Neural progenitor cell (in vitro differentiated cells): ENCODE data around the gene ELFN1.
A peak's percentile ranks its signal among the peaks of the same experiment; 100 is the strongest.

Experiments
- EZH2 ChIP-seq: fragments of 200-600 bp; sonication (generic); IDR thresholded peaks from 2 replicates; pipeline ENCODE4 v1.6.1; 2017; ENCODE audit warnings: antibody characterized with exemption, mild to moderate bottlenecking, moderate library complexity
- TF ChIP-seq, protein P1 (sequence below): fragments of 200-600 bp; sonication (generic); IDR thresholded peaks from 2 replicates; pipeline ENCODE4 v1.5.1; 2017; ENCODE audit warnings: antibody characterized with exemption, mild to moderate bottlenecking

DNA sequence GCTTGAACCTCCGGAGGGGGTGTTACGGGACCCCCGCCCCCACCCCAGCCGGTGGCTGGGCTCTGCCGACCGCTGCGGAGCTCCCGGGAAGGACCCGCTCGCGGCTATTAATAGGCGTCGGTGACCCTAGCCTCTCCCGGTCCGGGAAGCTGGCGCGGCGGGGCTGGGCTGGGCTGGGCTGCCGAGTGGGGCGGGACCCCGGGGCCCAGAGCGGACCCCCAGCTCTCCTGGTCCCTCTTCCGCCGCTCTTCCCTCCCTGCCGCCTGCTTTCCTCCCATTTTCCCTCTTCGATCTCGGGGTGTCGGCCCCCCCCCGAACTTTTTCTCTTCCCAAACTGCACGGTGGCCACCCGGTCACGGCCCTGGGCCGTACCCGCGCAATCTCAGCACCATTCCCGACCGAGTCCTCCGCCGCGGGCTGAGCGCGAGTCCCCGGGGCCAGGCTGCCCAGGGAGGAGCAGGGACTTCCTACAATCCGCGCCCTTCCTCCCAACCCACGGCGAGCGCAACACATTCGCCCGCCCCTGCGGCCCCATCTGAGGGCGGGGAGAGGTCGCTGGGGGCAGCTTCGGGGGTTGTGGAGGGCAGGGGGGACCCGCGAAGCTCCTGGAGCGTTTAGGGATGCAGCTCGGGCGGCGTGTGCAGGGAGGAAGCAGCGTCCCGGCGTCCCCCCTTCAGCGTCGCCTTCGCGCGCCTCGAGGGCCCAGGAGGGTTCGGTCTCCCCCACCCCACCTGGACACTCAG, 3.1 kb upstream of the ELFN1 start:
- TF ChIP-seq, protein P1, sequence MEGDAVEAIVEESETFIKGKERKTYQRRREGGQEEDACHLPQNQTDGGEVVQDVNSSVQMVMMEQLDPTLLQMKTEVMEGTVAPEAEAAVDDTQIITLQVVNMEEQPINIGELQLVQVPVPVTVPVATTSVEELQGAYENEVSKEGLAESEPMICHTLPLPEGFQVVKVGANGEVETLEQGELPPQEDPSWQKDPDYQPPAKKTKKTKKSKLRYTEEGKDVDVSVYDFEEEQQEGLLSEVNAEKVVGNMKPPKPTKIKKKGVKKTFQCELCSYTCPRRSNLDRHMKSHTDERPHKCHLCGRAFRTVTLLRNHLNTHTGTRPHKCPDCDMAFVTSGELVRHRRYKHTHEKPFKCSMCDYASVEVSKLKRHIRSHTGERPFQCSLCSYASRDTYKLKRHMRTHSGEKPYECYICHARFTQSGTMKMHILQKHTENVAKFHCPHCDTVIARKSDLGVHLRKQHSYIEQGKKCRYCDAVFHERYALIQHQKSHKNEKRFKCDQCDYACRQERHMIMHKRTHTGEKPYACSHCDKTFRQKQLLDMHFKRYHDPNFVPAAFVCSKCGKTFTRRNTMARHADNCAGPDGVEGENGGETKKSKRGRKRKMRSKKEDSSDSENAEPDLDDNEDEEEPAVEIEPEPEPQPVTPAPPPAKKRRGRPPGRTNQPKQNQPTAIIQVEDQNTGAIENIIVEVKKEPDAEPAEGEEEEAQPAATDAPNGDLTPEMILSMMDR: no peak
- TF ChIP-seq EZH2: peak; percentile 69
